NB4 (cell line): ENCODE results near the gene SHTN1.

Experiments used
- MYC ChIP-seq: IDR thresholded peaks from 2 replicates; pipeline ENCODE4 v1.6.1; 2011; ENCODE audit warnings: low read depth, low read length
- POLR2A ChIP-seq: IDR thresholded peaks from 2 replicates; pipeline ENCODE4 v1.6.1; 2011; ENCODE audit warnings: mild to moderate bottlenecking; ENCODE audit not compliant: insufficient read length; ENCODE audit errors: extremely low read depth
- TF ChIP-seq, protein P1 (sequence below): IDR thresholded peaks from one replicate; pipeline ENCODE4 v1.5.1; 2012; ENCODE audit warnings: low read depth, low read length
- TF ChIP-seq, protein P2 (sequence below): IDR thresholded peaks from 2 replicates; pipeline ENCODE4 v1.6.1; 2011; ENCODE audit warnings: low read depth, low read length

DNA sequence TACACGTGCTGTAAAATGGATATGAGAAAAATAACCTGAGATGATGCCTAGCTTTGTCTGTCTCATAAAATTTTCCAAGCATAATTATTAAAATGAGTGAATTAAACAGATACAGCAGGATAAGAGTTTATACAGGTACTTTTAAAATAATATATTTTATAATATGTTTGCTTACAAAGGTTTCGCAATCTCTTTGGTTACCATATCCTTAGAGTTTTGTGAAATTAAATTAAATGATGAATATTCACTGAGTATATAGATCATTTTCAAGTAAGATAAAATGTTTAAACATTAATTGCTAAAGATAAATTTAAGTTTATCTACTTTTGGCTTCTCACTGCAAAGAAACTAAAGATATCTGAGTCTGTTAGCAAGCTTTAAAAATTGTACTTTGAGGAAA, 11.4 kb downstream of the SHTN1 start:
- TF ChIP-seq, protein P1, sequence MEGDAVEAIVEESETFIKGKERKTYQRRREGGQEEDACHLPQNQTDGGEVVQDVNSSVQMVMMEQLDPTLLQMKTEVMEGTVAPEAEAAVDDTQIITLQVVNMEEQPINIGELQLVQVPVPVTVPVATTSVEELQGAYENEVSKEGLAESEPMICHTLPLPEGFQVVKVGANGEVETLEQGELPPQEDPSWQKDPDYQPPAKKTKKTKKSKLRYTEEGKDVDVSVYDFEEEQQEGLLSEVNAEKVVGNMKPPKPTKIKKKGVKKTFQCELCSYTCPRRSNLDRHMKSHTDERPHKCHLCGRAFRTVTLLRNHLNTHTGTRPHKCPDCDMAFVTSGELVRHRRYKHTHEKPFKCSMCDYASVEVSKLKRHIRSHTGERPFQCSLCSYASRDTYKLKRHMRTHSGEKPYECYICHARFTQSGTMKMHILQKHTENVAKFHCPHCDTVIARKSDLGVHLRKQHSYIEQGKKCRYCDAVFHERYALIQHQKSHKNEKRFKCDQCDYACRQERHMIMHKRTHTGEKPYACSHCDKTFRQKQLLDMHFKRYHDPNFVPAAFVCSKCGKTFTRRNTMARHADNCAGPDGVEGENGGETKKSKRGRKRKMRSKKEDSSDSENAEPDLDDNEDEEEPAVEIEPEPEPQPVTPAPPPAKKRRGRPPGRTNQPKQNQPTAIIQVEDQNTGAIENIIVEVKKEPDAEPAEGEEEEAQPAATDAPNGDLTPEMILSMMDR = no peak
- no peak for TF ChIP-seq POLR2A
- TF ChIP-seq MYC = no peak
- TF ChIP-seq, protein P2, sequence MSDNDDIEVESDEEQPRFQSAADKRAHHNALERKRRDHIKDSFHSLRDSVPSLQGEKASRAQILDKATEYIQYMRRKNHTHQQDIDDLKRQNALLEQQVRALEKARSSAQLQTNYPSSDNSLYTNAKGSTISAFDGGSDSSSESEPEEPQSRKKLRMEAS = no peak
